H1 (cell line): Measurements from ENCODE around the gene GATD1. TPM values are rescaled to one million over a fixed set of nuclear protein-coding genes. Genes with fewer than 3 reads are reported as not detected.

Source experiments
- CTCF ChIA-PET: fragments of 300-600 bp; sonication (Branson Sonifier 250); formaldehyde crosslinking; loops from one replicate; lab custom pipeline; 2021; ENCODE audit not compliant: partially characterized antibody; lab: Charles Lee
- POLR2A ChIA-PET: fragments of 300-600 bp; sonication (Branson Sonifier 250); formaldehyde crosslinking; loops from one replicate; lab custom pipeline; 2021; ENCODE audit warnings: inconsistent platforms; ENCODE audit not compliant: partially characterized antibody; lab: Charles Lee
- DNase-seq, 2 experiments: peaks; one replicate each; pipeline versions ENCODE4 v3.0.0 to v3.0.0-alpha.2; 2010 to 2022; ENCODE audit warnings: low spot score in 2 of 2, low read depth in 1 of 2, mixed read lengths in 1 of 2
- FAIRE-seq: peaks from 2 replicates; lab custom pipeline; 2011; peaks lifted over from hg19 to GRCh38; lab: Jason Lieb, UNC
- H2AFZ ChIP-seq: 2 replicates; pipeline ENCODE4 v1.8.1; 2012; ENCODE audit warnings: low read length, inconsistent platforms
- H2AK5ac ChIP-seq: 2 replicates; pipeline ENCODE4 v1.6.1; 2013; ENCODE audit warnings: low read depth, low read length
- H2BK120ac ChIP-seq: replicated peaks from 2 replicates; pipeline ENCODE3; 2013; ENCODE audit warnings: low read depth, low read length, inconsistent platforms
- H2BK12ac ChIP-seq: 2 replicates; pipeline ENCODE4 v1.6.1; 2013; ENCODE audit warnings: low read depth, low read length
- H2BK15ac ChIP-seq: 2 replicates; pipeline ENCODE4 v1.6.1; 2013; ENCODE audit warnings: low read length
- H2BK20ac ChIP-seq: 2 replicates; pipeline ENCODE4 v1.6.1; 2013; ENCODE audit warnings: low read length
- H2BK5ac ChIP-seq: 2 replicates; pipeline ENCODE4 v1.6.1; 2013; ENCODE audit warnings: low read depth, low read length
- H3K14ac ChIP-seq: 2 replicates; pipeline ENCODE4 v1.6.1; 2013; ENCODE audit warnings: inconsistent platforms; ENCODE audit not compliant: insufficient read length
- H3K18ac ChIP-seq: 2 replicates; pipeline ENCODE4 v1.6.1; 2013; ENCODE audit warnings: low read length; ENCODE audit errors: extremely low read depth
- H3K23ac ChIP-seq: 2 replicates; pipeline ENCODE4 v1.6.1; 2013; ENCODE audit warnings: inconsistent platforms; ENCODE audit not compliant: insufficient read length
- H3K23me2 ChIP-seq: 2 replicates; pipeline ENCODE4 v1.6.1; 2013; ENCODE audit warnings: low read depth, low read length
- H3K27ac ChIP-seq: 2 replicates; pipeline ENCODE4 v1.6.1; 2011; ENCODE audit warnings: low read depth, low read length, inconsistent platforms
- H3K27me3 ChIP-seq, 4 experiments: replicated peaks in 1 of 4; 1 replicate in 1 of 4; 2 replicates in 3 of 4; pipeline versions ENCODE4 v1.6.1 to v1.8.1; 2011 to 2013; ENCODE audit warnings: low read length in 3 of 4, mild to moderate bottlenecking in 3 of 4, inconsistent platforms in 2 of 4, mixed read lengths in 2 of 4, moderate library complexity in 1 of 4; ENCODE audit not compliant: control insufficient read depth in 3 of 4, insufficient read depth in 3 of 4; ENCODE audit errors: extremely low read depth in 1 of 4
- H3K36me3 ChIP-seq, 4 experiments: 2 replicates each; pipeline versions ENCODE4 v1.6.1 to v1.8.1; 2011 to 2013; ENCODE audit warnings: mild to moderate bottlenecking in 4 of 4, low read length in 3 of 4, moderate library complexity in 2 of 4, control low read depth in 1 of 4, inconsistent platforms in 1 of 4; ENCODE audit not compliant: insufficient read depth in 4 of 4, control insufficient read depth in 2 of 4
- H3K4ac ChIP-seq: replicated peaks from 2 replicates; pipeline ENCODE3; 2013; ENCODE audit warnings: low read length, low read depth, mixed read lengths, inconsistent platforms; ENCODE audit not compliant: insufficient read length
- H3K4me1 ChIP-seq, 4 experiments: replicated peaks in 1 of 4; 1 replicate in 1 of 4; 2 replicates in 3 of 4; pipeline versions ENCODE4 v1.6.1 to v1.8.1; 2011 to 2013; ENCODE audit warnings: low read length in 3 of 4, inconsistent platforms in 2 of 4, mixed read lengths in 1 of 4; ENCODE audit not compliant: insufficient read depth in 4 of 4, control insufficient read depth in 3 of 4
- H3K4me2 ChIP-seq, 2 experiments: 2 replicates each; pipeline versions ENCODE4 v1.6.1 to v1.8.1; 2011 to 2013; ENCODE audit warnings: low read depth in 2 of 2, low read length in 2 of 2, control low read depth in 1 of 2, inconsistent platforms in 1 of 2, mild to moderate bottlenecking in 1 of 2; ENCODE audit not compliant: insufficient read depth in 1 of 2
- H3K4me3 ChIP-seq, 4 experiments: fragments of 200-600, 300-600 bp in 1 of 4; sonication (generic), shearing (Covaris generic), sonication (Bioruptor Twin) in 1 of 4; 2 replicates each; pipeline versions ENCODE4 v1.5.1 to v1.8.1; 2011 to 2016; ENCODE audit warnings: low read length in 4 of 4, low read depth in 3 of 4, control low read depth in 2 of 4, inconsistent platforms in 2 of 4, mild to moderate bottlenecking in 2 of 4, mixed read lengths in 1 of 4, moderate library complexity in 1 of 4; ENCODE audit not compliant: insufficient read depth in 2 of 4; ENCODE audit errors: extremely low read depth in 1 of 4
- H3K56ac ChIP-seq: replicated peaks from 2 replicates; pipeline ENCODE3; 2013; ENCODE audit warnings: low read depth, mild to moderate bottlenecking, mixed read lengths, low read length, inconsistent platforms; ENCODE audit not compliant: insufficient read length
- H3K79me1 ChIP-seq: 2 replicates; pipeline ENCODE4 v1.6.1; 2013; ENCODE audit warnings: low read depth, low read length, control low read depth
- H3K79me2 ChIP-seq, 2 experiments: 2 replicates each; pipeline versions ENCODE4 v1.6.1 to v1.8.1; 2012 to 2013; ENCODE audit warnings: low read length in 2 of 2, mild to moderate bottlenecking in 2 of 2, inconsistent platforms in 1 of 2; ENCODE audit not compliant: insufficient read depth in 2 of 2, control insufficient read depth in 1 of 2
- H3K9ac ChIP-seq, 4 experiments: replicated peaks in 1 of 4; 1 replicate in 1 of 4; 2 replicates in 3 of 4; pipeline versions ENCODE4 v1.6.1 to v1.8.1; 2011 to 2013; ENCODE audit warnings: low read depth in 3 of 4, low read length in 3 of 4, control low read depth in 2 of 4, mild to moderate bottlenecking in 2 of 4, moderate library complexity in 2 of 4, inconsistent platforms in 1 of 4; ENCODE audit errors: extremely low read depth in 1 of 4
- H3K9me3 ChIP-seq, 2 experiments: 2 replicates each; pipeline versions ENCODE4 v1.6.1 to v1.8.1; 2012 to 2013; ENCODE audit warnings: mild to moderate bottlenecking in 2 of 2, moderate library complexity in 2 of 2, control low read depth in 1 of 2, inconsistent platforms in 1 of 2, low read depth in 1 of 2, low read length in 1 of 2, mixed read lengths in 1 of 2; ENCODE audit not compliant: insufficient read depth in 2 of 2
- H4K20me1 ChIP-seq, 2 experiments: replicated peaks in 1 of 2; 2 replicates each; pipeline versions ENCODE3 to v1.8.1; 2011 to 2013; ENCODE audit warnings: inconsistent platforms in 2 of 2, low read length in 2 of 2, mild to moderate bottlenecking in 1 of 2; ENCODE audit not compliant: insufficient read depth in 2 of 2, control insufficient read depth in 1 of 2
- H4K5ac ChIP-seq: 2 replicates; pipeline ENCODE4 v1.6.1; 2013; ENCODE audit warnings: low read length, low read depth, mixed read lengths, inconsistent platforms; ENCODE audit not compliant: insufficient read length
- H4K8ac ChIP-seq: 2 replicates; pipeline ENCODE4 v1.8.0; 2013; ENCODE audit warnings: mild to moderate bottlenecking, moderate library complexity, low read length, inconsistent platforms; ENCODE audit not compliant: insufficient read depth; ENCODE audit errors: extremely low read depth
- H4K91ac ChIP-seq: replicated peaks from 2 replicates; pipeline ENCODE3; 2013; ENCODE audit warnings: low read length, mixed read lengths, inconsistent platforms; ENCODE audit not compliant: insufficient read length
- BRCA1 ChIP-seq: IDR thresholded peaks from 2 replicates; pipeline ENCODE4 v1.6.1; 2012; ENCODE audit warnings: low read depth, low read length, improper control_type of control experiment
- CHD1 ChIP-seq: IDR thresholded peaks from 2 replicates; pipeline ENCODE4 v1.6.1; 2012; ENCODE audit warnings: low read depth, low read length, improper control_type of control experiment
- GTF2F1 ChIP-seq: IDR thresholded peaks from 2 replicates; pipeline ENCODE4 v1.6.1; 2012; ENCODE audit warnings: low read depth, low read length, improper control_type of control experiment, borderline replicate concordance
- PHF8 ChIP-seq: fragments of 200-600 bp; sonication (generic); conservative IDR thresholded peaks from 2 replicates; pipeline ENCODE4 v1.7.1; 2012; ENCODE audit warnings: low read depth, mild to moderate bottlenecking, inconsistent platforms, low read length, moderate library complexity
- POLR2A ChIP-seq, 2 experiments: IDR thresholded peaks; 1 replicate in 1 of 2; 2 replicates in 1 of 2; pipeline ENCODE4 v1.6.1; 2011; ENCODE audit warnings: low read depth in 2 of 2, low read length in 2 of 2, mild to moderate bottlenecking in 2 of 2; ENCODE audit errors: control extremely low read depth in 1 of 2
- RAD21 ChIP-seq, 2 experiments: IDR thresholded peaks in 1 of 2; conservative IDR thresholded peaks in 1 of 2; 2 replicates each; pipeline ENCODE4 v1.6.1; 2011; ENCODE audit warnings: low read depth in 2 of 2, low read length in 2 of 2, improper control_type of control experiment in 1 of 2, inconsistent platforms in 1 of 2, mild to moderate bottlenecking in 1 of 2, moderate library complexity in 1 of 2
- SP4 ChIP-seq: IDR thresholded peaks from 2 replicates; pipeline ENCODE4 v1.6.1; 2012; ENCODE audit warnings: low read length, inconsistent platforms
- TAF7 ChIP-seq: optimal IDR thresholded peaks from 2 replicates; pipeline ENCODE3; 2011; ENCODE audit warnings: low read depth, mild to moderate bottlenecking, inconsistent platforms, low read length, moderate library complexity, borderline replicate concordance
- WGBS, 2 experiments: shearing (Covaris generic) in 1 of 2; methylation state at CpG; one replicate each; pipeline versions ENCODE4 v1.1.6 to v1.1.7; 2013 to 2015; ENCODE audit warnings: low lambda C conversion rate in 2 of 2, mixed read lengths in 2 of 2, inconsistent platforms in 1 of 2, low coverage in 1 of 2, missing lambda C conversion rate in 1 of 2; ENCODE audit not compliant: insufficient replicate concordance in 2 of 2, insufficient coverage in 1 of 2, insufficient read length in 1 of 2; ENCODE audit errors: extremely low coverage in 1 of 2, missing lambda C conversion rate in 1 of 2; 5-methylcytosine and 5-hydroxymethylcytosine counted together
- polyA plus RNA-seq, 7 experiments: library from polyadenylated mRNA; depleted of rRNA in 3 of 7; stranded (reverse) in 5 of 7; unstranded in 2 of 7; fragments of >200 nt in 5 of 7; fragments of 200-250 nt in 2 of 7; gene quantifications; 1 replicate in 5 of 7; 2 replicates in 1 of 7; 4 replicates in 1 of 7; pipeline versions ENCODE4 v1.2.1 to v1.2.3, GENCODE V29; 2011 to 2013; ENCODE audit warnings: missing spikeins in 2 of 7, mixed read lengths in 2 of 7
- total RNA-seq: library from RNA; stranded (reverse); fragmentation: NEBNext Ultra II Directional; extraction: Animal tissue kit (Norgen Biotek cat#: 25700); gene quantifications from 2 replicates; pipeline ENCODE4 v1.2.1, GENCODE V29; 2021
- TF ChIP-seq, protein P1 (sequence below), 3 experiments: IDR thresholded peaks; 1 replicate in 2 of 3; 2 replicates in 1 of 3; pipeline versions ENCODE4 v1.5.1 to v1.6.1; 2011; ENCODE audit warnings: low read length in 3 of 3, mild to moderate bottlenecking in 3 of 3, inconsistent platforms in 2 of 3, low read depth in 1 of 3, moderate library complexity in 1 of 3; ENCODE audit not compliant: insufficient read depth in 1 of 3; ENCODE audit errors: control extremely low read depth in 1 of 3

Gene GATD1
- total and polyA plus RNA-seq, 2 of the 8 experiments (the other 6 are each of a cell fraction or from before 2014, with no cell fraction given) = 47.5 to 54.8 TPM

DNA sequence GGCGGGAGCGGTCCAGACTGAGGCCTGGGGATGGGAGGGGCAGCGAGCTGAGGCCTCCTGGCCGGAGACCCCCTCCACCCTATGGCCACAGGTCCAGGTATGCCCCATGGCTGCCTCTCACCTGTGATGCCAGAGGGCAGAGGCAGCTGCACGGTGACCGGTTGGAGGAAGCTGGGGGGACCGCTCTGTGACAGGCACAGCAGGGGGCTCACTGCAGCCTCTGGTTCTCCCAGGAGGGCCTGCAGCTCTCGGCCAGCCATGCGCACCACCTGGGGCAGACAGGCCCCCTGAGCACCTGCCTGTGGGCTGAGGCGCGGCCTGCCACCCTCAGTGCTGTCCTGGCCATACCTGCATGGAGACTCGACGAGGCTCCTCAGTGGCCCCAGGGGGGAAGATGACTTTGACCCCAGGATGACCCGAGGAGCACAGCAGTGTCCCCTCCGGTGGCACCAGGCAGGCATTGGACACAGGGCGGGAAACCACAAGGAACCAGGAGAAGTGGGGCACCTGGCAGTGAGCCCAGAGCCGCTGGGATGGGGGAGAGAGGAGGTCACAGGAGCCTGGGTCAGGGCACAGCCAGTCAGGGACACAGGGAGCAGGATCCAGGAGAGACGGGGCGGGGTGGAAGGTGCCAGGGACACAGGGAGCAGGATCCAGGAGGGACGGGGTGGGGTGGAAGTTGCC lies 24.0 kb upstream of the GATD1 start:
- Histone ChIP-seq H4K91ac (no peak overlapping the region), H3K79me1 (peaks cover 5% of the 10 kb centered on the region; the same call in 1 of the 2 replicates), H2BK120ac (no peak overlapping the region), H2BK15ac (no peak overlapping the region), H2AK5ac (no peak overlapping the region), H3K9ac (no peak overlapping the region), H3K9me3 (no peaks in the 10 kb centered on the region), H3K14ac (no peak overlapping the region), H3K27ac (no peak overlapping the region), H3K4ac (no peak overlapping the region), H3K4me2 (no peak overlapping the region), H2BK12ac (no peak overlapping the region), H3K56ac (no peak overlapping the region), H3K36me3 (peaks cover 3 to 30% (median 6%) of the 10 kb centered on the region in 4 experiments; a peak in 5 of 8 replicates), H2AFZ (no peak overlapping the region), H3K27me3 (no peaks in the 10 kb centered on the region; a peak in 1 of 7 replicates), H3K4me1 (peaks cover 4 to 20% (median 15%) of the 10 kb centered on the region in 4 experiments), H4K20me1 (peaks cover 0 to 13% of the 10 kb centered on the region in 2 experiments), H3K18ac (no peak overlapping the region), H3K23ac (no peak overlapping the region), H3K23me2 (peaks cover 16% of the 10 kb centered on the region), H4K5ac (no peak overlapping the region), H3K4me3 (no peak overlapping the region), H3K79me2 (peaks cover 0 to 4% of the 10 kb centered on the region in 2 experiments; a peak in 1 of 4 replicates), H2BK20ac (no peak overlapping the region), H2BK5ac (no peak overlapping the region; the same call in 1 of the 2 replicates), H4K8ac (no peak overlapping the region)
- POLR2A ChIA-PET = interaction anchor here (0.8 to 53.0 kb wide), 6 partner anchors 8 to 162 kb away, joined by 3 to 1917 read pairs (median 16); partner anchors contain the start of genes CD151, CEND1, CRACR2B and PNPLA2
- DNase-seq (no peak), FAIRE-seq (no peak)
- CTCF ChIA-PET = interaction anchor here (1.0 kb wide), 1 partner anchor 18 kb away, joined by 3 read pairs; no protein-coding TSS in a partner anchor
- WGBS, 2 experiments = 92% methylated on average over 11 of the region's 20 CpGs; no CpG with 5 or more reads in 1 of the 2 experiments
- TF ChIP-seq RAD21 (IDR thresholded peaks at IDR 0.05 in 1 of 2, conservative IDR thresholded peaks at IDR 0.05 in 1 of 2; ENCODE audit: low read depth in 2 of 2, low read length in 2 of 2) = no peak
- TF ChIP-seq, protein P1, sequence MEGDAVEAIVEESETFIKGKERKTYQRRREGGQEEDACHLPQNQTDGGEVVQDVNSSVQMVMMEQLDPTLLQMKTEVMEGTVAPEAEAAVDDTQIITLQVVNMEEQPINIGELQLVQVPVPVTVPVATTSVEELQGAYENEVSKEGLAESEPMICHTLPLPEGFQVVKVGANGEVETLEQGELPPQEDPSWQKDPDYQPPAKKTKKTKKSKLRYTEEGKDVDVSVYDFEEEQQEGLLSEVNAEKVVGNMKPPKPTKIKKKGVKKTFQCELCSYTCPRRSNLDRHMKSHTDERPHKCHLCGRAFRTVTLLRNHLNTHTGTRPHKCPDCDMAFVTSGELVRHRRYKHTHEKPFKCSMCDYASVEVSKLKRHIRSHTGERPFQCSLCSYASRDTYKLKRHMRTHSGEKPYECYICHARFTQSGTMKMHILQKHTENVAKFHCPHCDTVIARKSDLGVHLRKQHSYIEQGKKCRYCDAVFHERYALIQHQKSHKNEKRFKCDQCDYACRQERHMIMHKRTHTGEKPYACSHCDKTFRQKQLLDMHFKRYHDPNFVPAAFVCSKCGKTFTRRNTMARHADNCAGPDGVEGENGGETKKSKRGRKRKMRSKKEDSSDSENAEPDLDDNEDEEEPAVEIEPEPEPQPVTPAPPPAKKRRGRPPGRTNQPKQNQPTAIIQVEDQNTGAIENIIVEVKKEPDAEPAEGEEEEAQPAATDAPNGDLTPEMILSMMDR (IDR thresholded peaks at IDR 0.05; ENCODE audit: control extremely low read depth in 1 of 3, insufficient read depth in 1 of 3, low read depth in 1 of 3, low read length in 3 of 3) = no peak
- TF ChIP-seq CHD1 = no peak
- no peak for TF ChIP-seq SP4
- TF ChIP-seq PHF8 = no peak
- no peak for TF ChIP-seq TAF7
- no peak for TF ChIP-seq POLR2A (IDR thresholded peaks at IDR 0.05; ENCODE audit: control extremely low read depth in 1 of 2, low read depth in 2 of 2, low read length in 2 of 2)
- TF ChIP-seq BRCA1 = no peak
- no peak for TF ChIP-seq GTF2F1
